ENCODE results near the gene ZNF546.
"Not testable (repeated sequence)": the region's sequence is repeated elsewhere in the genome, so short reads cannot be mapped to it uniquely, and the experiment has no call there.

Gene ZNF546

GRCh38 chr19:39982883-39983282 is 14.0 kb upstream of the ZNF546 start:
- DNase-seq: no peak
- intact Hi-C loops (cut with DNase I): no loop called here

DNA sequence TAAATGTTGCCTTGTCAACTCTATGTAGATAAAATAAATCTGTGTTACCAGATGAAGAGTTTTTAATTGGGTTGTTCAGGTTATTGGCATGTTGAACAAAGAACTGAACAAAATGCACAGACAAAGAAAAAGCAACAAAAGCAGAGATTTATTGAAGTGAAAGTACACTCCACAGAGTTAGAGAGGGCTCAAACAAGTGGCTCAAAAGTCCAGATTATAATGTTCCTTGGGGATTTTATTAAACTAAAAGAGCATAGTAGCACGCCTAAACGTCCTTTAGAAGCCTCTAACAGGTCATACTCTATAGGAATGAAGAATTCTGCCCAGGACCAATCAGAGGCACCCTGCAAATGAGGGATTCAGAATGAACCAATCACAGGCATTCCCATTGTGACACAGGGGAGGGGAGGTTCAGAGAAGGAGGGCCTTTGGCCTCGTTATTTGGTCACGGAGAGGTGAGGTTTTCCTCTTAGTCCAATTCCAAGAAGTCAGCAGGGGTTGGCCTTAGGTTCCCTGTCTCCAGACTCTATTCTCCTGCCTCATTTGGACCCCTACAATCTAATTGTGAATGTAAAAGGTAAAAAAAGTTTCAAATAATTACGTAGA is 13.1 kb upstream of the ZNF546 start:
- DNase-seq: no peak
- intact Hi-C loops (cut with DNase I): no loop called here

DNA sequence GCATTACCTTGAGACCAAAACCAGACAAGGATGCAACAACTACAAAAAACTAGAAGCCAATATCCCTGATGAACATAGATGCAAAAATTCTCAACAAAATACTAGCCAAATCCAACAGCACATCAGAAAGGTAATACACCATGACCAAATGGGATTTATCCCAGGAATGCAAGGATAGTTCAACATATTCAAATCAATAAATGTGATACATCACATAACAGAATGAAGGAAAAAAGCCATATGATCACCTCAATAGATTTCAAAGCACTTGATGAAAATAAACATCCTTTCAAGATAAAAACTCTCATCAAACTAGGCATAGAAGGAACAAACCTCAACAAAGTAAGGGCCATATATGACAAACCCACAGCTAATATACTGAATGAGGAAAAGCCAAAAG is 10.2 kb upstream of the ZNF546 start:
- intact Hi-C loops (cut with DNase I): no loop called here
- no peak for DNase-seq

GRCh38 chr19:39987167-39987566 is 9.7 kb upstream of the ZNF546 start:
- intact Hi-C loops (cut with DNase I): no loop called here
- DNase-seq: no peak

- no peak for DNase-seq
- intact Hi-C loops (cut with DNase I): no loop called here
These were observed 9.3 kb upstream of the ZNF546 start for GRCh38 chr19:39987596-39987995.

DNA sequence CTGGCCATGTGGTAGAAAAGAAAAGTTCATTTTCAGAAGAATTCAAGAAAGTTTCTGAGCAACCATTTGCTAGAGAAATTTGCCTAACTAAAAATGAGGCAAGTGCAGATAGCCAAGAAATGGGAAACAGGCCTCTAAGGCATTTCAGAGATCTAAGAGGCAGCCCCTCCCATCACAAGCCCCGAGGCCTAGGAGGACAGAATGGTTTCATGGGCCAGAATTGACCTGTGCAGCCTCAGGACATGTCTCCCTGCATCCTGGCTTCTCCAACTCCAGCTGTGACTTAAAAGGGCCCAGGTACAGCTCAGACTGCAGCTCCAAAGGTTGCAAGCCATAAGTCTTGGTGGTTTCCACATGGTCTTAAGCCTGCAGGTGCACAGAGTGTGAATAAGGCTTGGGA is 3.3 kb upstream of the ZNF546 start:
- DNase-seq: no peak
- intact Hi-C loops (cut with DNase I): no loop called here

DNA sequence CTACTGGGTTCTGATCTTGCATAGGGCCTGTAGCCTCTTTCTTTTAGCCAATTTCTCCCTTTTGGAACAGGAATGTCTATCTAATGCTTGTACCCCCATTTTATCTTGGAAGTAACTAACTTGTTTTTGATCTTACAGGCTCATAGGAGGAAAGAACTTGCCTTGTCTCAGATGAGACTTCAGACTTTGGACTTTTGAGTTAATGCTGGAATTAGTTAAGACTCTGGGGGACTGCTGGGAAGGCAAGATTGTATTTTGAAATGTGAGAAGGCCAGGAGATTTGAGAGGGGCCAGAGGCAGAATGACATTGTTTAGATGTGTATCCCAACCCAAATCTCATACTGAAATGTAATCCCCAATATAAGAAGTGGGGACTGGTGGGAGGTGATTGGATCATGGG is 2.5 kb upstream of the ZNF546 start:
- DNase-seq: no peak
- intact Hi-C loops (cut with DNase I): no loop called here

DNA sequence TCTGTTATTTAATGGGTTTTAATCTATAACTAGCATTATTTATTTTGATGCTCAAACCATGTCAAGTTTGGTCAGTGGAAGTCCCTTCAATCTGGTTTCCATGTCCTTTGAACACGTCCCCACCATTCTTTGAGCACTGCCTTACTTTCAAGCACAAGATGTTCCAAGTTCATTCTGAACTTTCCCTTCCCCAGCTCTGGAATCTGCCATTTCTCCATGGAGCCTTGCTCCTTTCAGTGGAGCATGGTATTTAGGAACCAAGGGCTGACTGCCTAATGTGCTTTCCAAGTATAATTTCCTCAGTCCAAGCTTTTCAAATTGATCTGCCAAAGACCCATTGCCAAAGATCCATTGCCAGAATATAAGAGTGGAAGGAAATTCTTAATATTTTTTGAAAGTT is 1.1 kb upstream of the ZNF546 start:
- intact Hi-C loops (cut with DNase I): no loop called here
- DNase-seq: no peak

- peak in 6 of 10 donors; percentile 20 to 89 (median 31) for DNase-seq
- intact Hi-C loops (cut with DNase I): no loop called here
These were observed 546 bp upstream of the ZNF546 start for GRCh38 chr19:39996218-39996810.

DNA sequence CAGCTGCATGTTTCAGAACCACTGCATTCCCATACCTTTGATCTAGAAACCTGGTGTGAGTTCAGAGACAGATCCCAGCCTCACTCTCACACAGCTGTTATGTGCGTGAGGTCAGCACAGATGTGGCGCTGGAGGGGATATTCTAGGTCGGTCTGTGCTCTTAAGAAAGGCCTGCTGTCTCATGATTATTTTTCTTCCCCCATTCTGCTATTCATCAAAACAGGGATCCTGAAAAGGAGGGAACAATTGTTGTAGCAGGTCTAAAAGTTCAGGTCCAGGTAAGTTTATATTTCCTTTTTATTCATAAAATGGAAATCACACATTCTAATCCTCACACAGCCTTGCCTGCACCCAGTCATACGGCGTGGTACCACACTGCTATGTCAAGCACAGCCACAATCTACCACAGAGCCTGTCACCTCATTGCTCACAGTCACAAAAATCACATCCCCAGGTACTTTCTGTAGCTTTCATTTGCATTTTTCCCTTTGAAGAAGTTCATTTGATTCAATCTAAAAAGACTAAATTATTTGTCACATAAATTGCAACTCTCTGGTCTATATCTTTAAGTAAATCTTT is 867 bp downstream of the ZNF546 start:
- DNase-seq: no peak
- intact Hi-C loops (cut with DNase I): loop anchor here (1.0 kb wide), 1 partner anchor 26 kb away; the partner anchor contains the start of gene PSMC4

- intact Hi-C loops (cut with DNase I): no loop called here
- DNase-seq: no peak
These were observed 1.6 kb downstream of the ZNF546 start for GRCh38 chr19:39998501-39998900.

- no peak for DNase-seq
- intact Hi-C loops (cut with DNase I): no loop called here
These were observed 8.9 kb downstream of the ZNF546 start for GRCh38 chr19:40005691-40006272.

DNA sequence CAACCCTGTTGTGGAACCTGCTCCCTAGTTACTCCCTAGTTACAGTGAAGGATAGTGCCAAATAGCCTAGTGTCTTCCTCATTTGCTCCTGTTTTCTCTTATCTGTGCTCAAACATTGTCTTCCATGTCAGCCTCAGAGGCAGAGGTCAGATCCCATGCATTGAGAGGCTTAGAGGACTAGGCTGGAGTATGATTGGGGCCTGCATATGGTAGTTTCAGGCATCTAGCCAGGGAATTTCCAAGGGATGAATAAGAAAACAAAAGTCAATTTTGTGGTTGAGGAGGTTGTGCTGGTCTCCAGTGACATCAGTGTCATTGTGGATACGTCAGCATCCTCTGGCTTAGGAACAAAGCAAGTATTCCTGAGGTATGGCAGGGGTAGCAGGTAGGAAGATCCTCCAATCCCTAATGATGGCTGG is 9.4 kb downstream of the ZNF546 start:
- DNase-seq: no peak
- intact Hi-C loops (cut with DNase I): no loop called here

DNA sequence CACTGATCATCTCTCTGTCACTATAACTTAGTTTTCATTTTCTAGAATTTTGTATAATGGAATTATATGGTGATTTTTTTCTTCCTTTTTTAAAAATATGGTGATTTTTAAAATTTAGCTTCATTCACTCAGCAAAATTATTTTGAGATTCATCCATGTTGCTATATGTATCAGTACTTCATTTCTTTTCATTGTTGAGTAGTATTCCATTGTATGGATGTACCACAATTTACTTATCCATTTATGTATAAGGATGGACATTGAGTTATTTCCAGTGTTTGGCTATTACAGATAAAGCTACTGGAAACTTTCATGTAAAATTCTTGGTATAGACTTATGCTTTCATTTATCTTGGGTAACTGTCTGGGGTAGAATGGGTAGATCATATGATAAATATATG is 12.8 kb downstream of the ZNF546 start:
- intact Hi-C loops (cut with DNase I): no loop called here
- DNase-seq: no peak

DNA sequence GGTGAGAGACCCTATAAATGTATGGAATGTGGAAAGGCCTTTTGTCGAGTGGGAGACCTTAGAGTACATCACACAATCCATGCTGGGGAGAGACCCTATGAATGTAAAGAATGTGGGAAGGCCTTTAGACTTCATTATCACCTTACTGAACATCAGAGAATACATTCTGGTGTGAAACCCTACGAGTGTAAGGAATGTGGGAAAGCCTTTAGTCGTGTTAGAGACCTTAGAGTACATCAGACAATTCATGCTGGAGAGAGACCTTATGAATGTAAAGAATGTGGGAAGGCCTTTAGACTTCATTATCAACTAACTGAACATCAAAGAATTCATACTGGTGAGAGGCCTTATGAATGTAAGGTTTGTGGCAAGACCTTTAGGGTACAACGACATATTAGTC is 17.1 kb downstream of the ZNF546 start:
- intact Hi-C loops (cut with DNase I): no loop called here
- DNase-seq: no peak

- no peak for DNase-seq
- intact Hi-C loops (cut with DNase I): no loop called here
These were observed 27.1 kb downstream of the ZNF546 start for GRCh38 chr19:40023969-40024368.

DNA sequence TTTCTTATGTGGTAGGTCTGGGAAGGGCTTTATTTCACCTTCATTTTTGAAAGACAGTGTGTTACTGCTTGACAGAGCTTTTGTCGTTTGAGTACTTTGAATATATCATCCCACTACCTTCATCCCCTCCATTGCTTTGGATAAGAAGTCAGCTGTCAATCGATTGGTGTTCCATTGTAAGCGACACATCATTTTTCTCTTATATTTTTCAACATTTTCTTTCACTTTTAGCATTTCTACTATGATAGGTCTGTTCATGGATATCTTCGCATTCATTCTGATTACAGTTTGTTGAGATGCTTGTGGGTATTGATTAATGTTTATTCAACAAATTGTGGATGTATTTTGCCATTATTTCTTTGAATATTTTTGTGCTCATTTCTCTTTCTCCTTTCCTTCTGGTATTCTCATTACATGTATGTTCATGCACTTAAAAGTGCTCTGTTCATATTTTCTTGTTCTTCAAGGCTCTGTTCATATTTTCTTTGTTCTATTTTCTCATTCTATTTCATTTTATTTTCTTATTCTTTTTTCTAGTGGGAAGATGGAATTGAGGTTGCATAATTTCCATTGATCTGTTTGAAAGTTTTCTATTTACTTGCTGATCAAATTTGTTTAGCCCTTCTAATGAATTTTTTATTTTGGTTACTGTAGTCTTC is 29.2 kb downstream of the ZNF546 start:
- intact Hi-C loops (cut with DNase I): no loop called here
- DNase-seq: no peak

GRCh38 chr19:40026597-40026970 is 29.7 kb downstream of the ZNF546 start:
- DNase-seq: no peak
- intact Hi-C loops (cut with DNase I): no loop called here

DNA sequence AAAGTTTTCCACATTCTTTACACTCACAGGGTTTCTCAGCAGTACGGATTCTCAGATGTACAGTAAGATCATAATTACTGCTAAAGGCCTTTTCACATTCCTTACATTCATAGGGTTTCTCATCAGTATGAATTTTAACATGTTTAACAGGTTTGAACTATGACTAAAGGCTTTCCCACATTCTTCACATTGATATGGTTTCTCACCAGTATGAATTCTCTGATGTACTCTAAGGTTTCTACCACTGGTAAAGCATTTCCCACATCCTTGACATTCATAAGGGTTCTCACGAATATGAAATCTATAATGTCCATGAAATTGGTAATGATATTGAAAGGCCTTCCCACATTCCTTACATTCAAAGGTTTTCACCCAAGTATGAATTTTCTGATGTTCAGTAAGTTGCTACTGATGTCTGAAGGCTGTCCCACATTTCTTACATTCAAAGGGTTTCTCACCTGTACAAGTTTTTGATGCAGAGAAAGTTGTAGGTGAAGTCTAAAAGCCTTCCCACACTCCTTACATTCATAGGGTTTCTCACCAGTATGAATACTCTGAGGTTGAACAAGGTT is 37.2 kb downstream of the ZNF546 start:
- intact Hi-C loops (cut with DNase I): no loop called here
- no peak for DNase-seq

DNA sequence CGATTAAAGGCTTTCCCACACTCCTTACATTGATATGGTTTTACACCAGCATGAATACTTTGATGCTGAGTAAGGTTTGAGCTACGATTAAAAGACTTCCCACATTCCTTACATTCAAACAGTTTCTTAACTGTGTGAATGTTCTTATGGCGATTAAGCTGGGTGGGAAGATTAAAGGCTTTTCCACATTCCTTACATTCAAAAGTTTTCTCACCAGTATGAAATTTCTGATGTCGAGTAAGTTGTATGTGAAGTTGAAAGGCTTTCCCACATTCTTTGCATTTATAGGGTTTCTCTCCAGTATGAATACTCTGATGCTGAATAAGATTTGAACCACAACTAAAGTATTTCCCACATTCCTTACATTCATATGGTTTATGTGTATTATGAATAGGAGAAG is 39.1 kb downstream of the ZNF546 start:
- DNase-seq: no peak
- intact Hi-C loops (cut with DNase I): no loop called here

- intact Hi-C loops (cut with DNase I); DNase-seq: not testable (repeated sequence)
These were observed 41.2 kb downstream of the ZNF546 start for GRCh38 chr19:40038047-40038446.

All from posterior cingulate gyrus (tissue), 11 donors.